ENCODE data around the gene RFXAP. TPM values are rescaled to one million over a fixed set of nuclear protein-coding genes. Genes with fewer than 3 reads are reported as not detected.

The RFXAP gene
- total RNA-seq, 1 experiment from 2014 or later, result 8.7 TPM

- Histone ChIP-seq H2BK120ac (ENCODE audit: low read depth, low read length, poor library complexity, severe bottlenecking) (no peak overlapping the region), H3K4me2 (ENCODE audit: insufficient read depth, insufficient read length, low read length) (no peak overlapping the region), H3K18ac (ENCODE audit: insufficient read length, low read depth, low read length) (no peak overlapping the region), H3K9ac (ENCODE audit: extremely low read depth, insufficient read length, low read length) (no peak overlapping the region), H3K4ac (ENCODE audit: low read depth, low read length) (no peak overlapping the region), H3T11ph (ENCODE audit: low read length) (no peak overlapping the region), H3K27ac (ENCODE audit: insufficient read length, low read depth, low read length) (no peak overlapping the region), H4K91ac (ENCODE audit: insufficient read length, low read depth, low read length) (no peak overlapping the region), H3K79me1 (ENCODE audit: insufficient read depth, low read depth, low read length, poor library complexity, severe bottlenecking) (no peaks in the 10 kb centered on the region), H2BK5ac (ENCODE audit: insufficient read length, low read length) (no peak overlapping the region), H3K4me1 (ENCODE audit: insufficient read depth, low read length) (no peaks in the 10 kb centered on the region; the same call in 1 of the 2 replicates), H3K27me3 (ENCODE audit: insufficient read depth, low read length) (no peaks in the 10 kb centered on the region), H3K23ac (ENCODE audit: insufficient read length, low read depth, low read length) (no peak overlapping the region), H3K14ac (ENCODE audit: insufficient read depth, low read length) (no peak overlapping the region), H3K56ac (ENCODE audit: insufficient read length, low read depth, low read length) (no peak overlapping the region), H4K8ac (replicated peaks; ENCODE audit: insufficient read length, low read depth, low read length) (no peak overlapping the region), H2AFZ (ENCODE audit: low read length) (no peak overlapping the region), H2AK5ac (ENCODE audit: insufficient read length, low read length) (no peak overlapping the region), H2BK15ac (ENCODE audit: low read depth, low read length) (no peak overlapping the region), H3K79me2 (ENCODE audit: insufficient read depth, low read length) (no peaks in the 10 kb centered on the region), H2BK20ac (ENCODE audit: low read depth, low read length, poor library complexity, severe bottlenecking) (no peak overlapping the region), H4K20me1 (ENCODE audit: control insufficient read depth, insufficient read depth, insufficient read length) (no peaks in the 10 kb centered on the region), H4K5ac (ENCODE audit: insufficient read length, low read depth, low read length) (no peak overlapping the region), H3K23me2 (ENCODE audit: insufficient read length, low read depth, low read length, poor library complexity, severe bottlenecking) (no peaks in the 10 kb centered on the region), H2BK12ac (ENCODE audit: insufficient read length, low read depth, low read length) (no peak overlapping the region), H3K9me3 (ENCODE audit: control insufficient read depth, low read depth, low read length) (no peaks in the 10 kb centered on the region)
- Mint-ChIP-seq H3K9me3 (no peaks in the 10 kb centered on the region), H3K36me3 (ENCODE audit: insufficient read depth in 1 of 3, low read depth in 3 of 3) (no peaks in the 10 kb centered on the region; a peak in 1 of 7 replicates), H3K27me3 (ENCODE audit: low read depth) (no peaks in the 10 kb centered on the region), H3K4me3 (no peak overlapping the region), H3K27ac (peak overlapping the region in 1 of 3 experiments; percentile 1; a peak in 2 of 7 replicates), H3K4me1 (peaks cover 12 to 18% of the 10 kb centered on the region in 2 experiments)
- TF ChIP-seq CTCF (conservative IDR thresholded peaks at IDR 0.05), result no peak
- no CpG with 5 or more reads among the region's 4 CpGs for WGBS (ENCODE audit: extremely low coverage, insufficient read length, low lambda C conversion rate)
- no peak for DNase-seq
These were observed 30.7 kb upstream of the RFXAP start for GRCh38 chr13:36788276-36788675.

All from H9 (cell line).